ENCODE data around the gene FOXP4. TPM values are rescaled to one million over a fixed set of nuclear protein-coding genes. Genes with fewer than 3 reads are reported as not detected.

FOXP4 gene
- total RNA-seq, 1 experiment from 2014 or later, result 3.1 TPM

- DNase-seq (ENCODE audit: low read depth), result no peak
These were observed 37.4 kb downstream of the FOXP4 start for GRCh38 chr6:41583565-41583964.

DNA sequence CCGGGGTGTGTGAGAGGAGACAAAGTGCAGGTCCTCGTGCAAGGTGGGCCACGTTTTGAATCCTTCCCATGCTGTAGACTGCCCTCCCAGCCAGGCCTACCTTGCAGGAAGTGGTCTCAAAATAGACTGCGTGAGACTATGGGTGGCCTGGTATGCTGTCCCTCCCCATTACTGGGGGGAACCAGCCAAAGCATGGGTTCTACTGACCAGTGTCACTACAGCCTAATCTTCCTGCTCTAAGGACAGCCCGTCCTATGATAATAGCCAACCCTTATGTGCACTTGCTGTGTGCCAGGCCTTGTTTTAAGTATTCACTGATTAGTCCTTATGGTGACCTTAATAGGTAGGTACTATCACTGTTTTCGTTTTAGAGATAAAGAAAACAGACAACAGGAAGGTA is 38.0 kb downstream of the FOXP4 start:
- DNase-seq (ENCODE audit: low read depth), result no peak

- DNase-seq (ENCODE audit: low read depth), result no peak
These were observed 38.6 kb downstream of the FOXP4 start for GRCh38 chr6:41584668-41585205.

DNA sequence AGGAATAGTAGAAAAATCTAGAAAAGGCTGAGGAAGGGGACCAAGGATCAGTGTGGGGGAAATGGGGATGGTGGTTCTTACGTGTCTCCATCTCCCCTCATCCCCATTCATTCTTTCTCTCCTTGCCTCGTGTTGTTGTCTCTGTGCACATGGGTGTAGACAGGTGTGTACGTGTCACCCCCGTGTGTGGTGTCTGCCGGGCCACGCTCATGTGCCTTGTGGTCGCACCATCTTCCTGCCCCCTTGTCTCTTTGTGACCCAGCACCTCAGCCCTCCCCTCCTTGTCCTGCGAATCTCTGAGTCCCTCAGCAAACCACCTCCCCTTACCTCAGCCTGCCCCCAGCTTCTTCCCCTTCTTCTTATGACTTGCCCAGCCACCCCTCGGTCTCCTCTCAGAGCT is 39.4 kb downstream of the FOXP4 start:
- no peak for DNase-seq (ENCODE audit: low read depth)

- DNase-seq (ENCODE audit: low read depth), result no peak
These were observed 40.2 kb downstream of the FOXP4 start for GRCh38 chr6:41586252-41587007.

GRCh38 chr6:41587131-41587879 is 41.1 kb downstream of the FOXP4 start:
- no peak for DNase-seq (ENCODE audit: low read depth)

- DNase-seq (ENCODE audit: low read depth), result no peak
These were observed 41.9 kb downstream of the FOXP4 start for GRCh38 chr6:41588111-41588510.

- no peak for DNase-seq (ENCODE audit: low read depth)
These were observed 43.0 kb downstream of the FOXP4 start for GRCh38 chr6:41589223-41589622.

DNA sequence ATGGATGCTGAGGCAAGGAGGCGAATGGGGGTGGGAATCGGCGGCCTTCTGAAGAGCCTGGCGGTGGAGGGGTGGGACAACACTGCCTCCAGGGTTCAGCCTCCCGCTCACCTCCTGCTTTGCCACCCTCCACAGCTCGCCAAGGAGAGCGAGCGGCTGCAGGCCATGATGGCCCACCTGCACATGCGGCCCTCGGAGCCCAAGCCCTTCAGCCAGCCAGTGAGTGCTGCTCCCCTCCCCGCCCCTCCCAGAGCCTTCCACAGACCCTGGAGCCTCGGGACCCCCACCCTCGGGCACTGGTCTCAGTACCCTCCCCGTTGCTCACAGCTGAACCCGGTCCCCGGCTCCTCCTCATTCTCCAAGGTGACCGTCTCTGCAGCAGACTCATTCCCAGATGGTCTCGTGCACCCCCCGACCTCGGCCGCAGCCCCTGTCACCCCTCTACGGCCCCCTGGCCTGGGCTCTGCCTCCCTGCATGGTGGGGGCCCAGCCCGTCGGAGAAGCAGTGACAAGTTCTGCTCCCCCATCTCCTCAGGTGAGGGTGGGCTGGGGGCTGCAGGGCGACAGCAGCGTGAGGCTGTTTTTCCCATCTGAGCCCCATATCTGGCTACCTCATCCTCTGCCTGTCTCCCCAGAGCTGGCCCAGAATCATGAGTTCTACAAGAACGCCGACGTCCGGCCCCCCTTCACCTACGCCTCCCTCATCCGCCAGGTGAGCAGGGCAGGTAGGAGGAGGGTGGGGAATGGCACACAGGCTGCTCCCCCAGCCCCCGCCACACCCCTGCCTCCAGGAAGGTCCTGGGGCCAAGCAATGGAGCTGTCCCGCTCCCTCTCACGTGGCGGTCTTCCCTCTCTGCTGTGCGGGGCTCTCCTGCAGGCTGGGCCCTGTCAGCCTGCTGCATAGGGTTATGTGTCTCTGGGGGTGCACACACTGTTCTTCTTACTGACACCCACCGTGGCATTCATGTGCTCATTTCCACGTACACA is 43.7 kb downstream of the FOXP4 start:
- DNase-seq (ENCODE audit: low read depth), result no peak

DNA sequence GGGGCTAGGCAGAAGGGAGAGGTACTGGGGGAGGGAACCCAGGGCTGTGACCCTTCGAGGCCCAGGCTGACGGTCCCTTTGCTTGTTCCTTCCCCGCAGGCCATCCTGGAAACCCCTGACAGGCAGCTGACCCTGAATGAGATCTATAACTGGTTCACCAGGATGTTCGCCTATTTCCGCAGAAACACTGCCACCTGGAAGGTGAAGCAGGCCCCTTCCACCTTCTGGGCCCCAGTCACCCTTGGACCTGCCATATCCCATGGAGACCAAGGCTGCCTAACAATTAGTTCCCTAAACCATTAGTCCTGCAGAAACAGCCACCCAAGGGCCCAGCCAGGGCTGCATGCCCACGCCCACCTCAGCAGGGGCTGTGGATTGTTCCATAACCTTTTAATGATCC is 44.9 kb downstream of the FOXP4 start:
- no peak for DNase-seq (ENCODE audit: low read depth)

GRCh38 chr6:41591859-41592502 is 45.8 kb downstream of the FOXP4 start:
- peak; percentile 54 for DNase-seq (ENCODE audit: low read depth)

GRCh38 chr6:41593406-41593805 is 47.2 kb downstream of the FOXP4 start:
- DNase-seq (ENCODE audit: low read depth), result no peak

DNA sequence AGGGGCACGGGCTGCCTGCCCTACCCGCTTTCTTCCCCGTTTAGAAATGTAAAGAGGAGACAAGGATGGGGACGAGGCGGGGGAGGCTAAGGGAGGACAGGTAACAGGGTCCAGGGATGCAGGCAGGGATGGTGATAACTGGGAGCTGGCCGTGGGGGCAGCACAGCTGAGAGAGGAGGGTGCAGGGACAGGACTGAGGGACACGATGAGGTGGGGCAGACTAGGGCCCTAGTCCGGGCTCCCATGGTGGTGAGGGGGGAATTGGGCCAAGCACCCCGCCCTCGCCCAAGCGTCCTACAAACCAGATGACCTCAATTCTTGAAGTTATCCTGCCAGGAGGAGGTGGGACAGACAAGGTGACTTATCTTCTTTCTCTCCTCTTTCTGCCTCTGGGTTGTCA is 47.7 kb downstream of the FOXP4 start:
- no peak for DNase-seq (ENCODE audit: low read depth)

DNA sequence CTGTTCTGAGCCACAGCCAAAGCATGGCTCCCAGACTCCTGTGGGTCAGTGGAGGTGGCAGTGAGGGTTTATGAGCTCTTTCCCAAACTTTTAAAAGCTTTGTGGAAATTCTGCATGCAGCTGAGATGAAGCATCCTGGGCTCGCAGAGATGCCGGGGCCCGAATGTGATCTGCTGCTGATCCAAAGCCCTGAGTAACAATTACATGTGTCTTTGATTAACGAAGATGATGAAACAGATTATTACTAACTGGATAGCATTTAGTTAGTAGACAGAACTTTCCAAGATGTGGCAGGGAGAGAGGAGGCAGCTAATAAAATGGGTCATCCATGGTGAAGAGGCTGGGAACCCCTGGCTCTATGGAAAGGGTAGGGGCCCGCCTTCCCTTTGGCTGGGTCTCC is 48.1 kb downstream of the FOXP4 start:
- DNase-seq (ENCODE audit: low read depth), result no peak

GRCh38 chr6:41594766-41595165 is 48.6 kb downstream of the FOXP4 start:
- DNase-seq (ENCODE audit: low read depth), result no peak

DNA sequence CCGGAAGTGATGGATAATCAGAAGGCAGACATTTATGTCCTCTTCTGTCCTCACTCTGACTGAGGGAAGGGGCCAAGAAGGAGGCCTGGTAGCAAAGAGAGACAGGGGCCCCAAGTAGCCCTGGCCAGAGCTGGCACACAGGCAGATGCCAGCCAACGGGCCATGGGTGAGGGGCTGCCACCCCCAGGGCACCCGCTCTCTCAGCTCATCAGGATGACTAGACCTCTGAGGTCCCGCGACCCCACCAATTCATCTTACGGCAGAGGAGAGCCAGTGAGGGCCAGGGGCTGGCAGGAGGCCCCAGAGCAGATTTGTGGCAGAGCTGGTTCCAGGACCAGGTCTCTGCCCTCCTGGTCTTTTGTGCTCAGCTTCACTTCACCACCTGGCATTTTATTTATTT is 49.0 kb downstream of the FOXP4 start:
- DNase-seq (ENCODE audit: low read depth), result no peak

GRCh38 chr6:41596096-41596685 is 50.0 kb downstream of the FOXP4 start:
- DNase-seq (ENCODE audit: low read depth), result no peak

DNA sequence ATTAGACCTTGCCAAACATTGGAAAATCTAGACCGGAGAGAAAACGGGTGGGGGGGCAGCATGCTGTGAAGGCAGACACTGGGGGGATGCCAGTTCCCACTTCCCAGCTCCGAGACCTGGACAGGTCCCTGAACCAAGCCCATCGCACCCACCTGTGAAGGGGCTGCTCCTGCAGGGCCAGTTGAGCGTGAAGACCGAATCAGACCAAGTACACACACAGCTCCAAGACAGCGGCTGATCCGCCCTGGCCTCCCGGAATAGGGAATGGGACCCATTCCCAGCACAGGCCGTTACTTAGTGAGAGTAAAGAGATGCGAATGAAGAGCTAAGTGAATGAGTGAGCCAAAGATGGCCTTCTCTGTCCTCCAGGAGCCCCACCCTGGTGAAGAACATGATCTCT is 50.6 kb downstream of the FOXP4 start:
- DNase-seq (ENCODE audit: low read depth), result no peak

- no peak for DNase-seq (ENCODE audit: low read depth)
These were observed 51.2 kb downstream of the FOXP4 start for GRCh38 chr6:41597246-41598000.

DNA sequence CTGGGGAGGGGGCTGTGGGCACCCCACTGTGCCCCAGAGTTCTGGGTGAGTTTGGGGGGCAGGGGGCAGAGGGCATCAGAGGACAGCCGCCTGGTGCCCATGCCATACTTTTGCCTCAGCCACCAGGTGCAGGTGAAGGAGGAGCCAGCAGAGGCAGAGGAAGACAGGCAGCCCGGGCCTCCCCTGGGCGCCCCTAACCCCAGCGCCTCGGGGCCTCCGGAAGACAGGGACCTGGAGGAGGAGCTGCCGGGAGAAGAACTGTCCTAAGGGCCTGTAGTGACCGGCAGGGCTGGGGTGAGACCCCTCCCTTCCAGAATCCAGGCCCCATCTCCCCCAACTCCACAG is 52.5 kb downstream of the FOXP4 start:
- no peak for DNase-seq (ENCODE audit: low read depth)

Data from RPMI7951 (cell line).